HG02571 (cell line): ENCODE results near the gene RNF208.
A peak's percentile ranks its signal among the peaks of the same experiment; 100 is the strongest.
"Not testable (repeated sequence)": the region's sequence is repeated elsewhere in the genome, so short reads cannot be mapped to it uniquely, and the experiment has no call there.

Experiments
- ATAC-seq: cut with Tn5 transposase; IDR thresholded peaks from one replicate; pipeline ENCODE4 v1.9.1; 2021; ENCODE audit warnings: mild to moderate bottlenecking, moderate library complexity; ENCODE audit not compliant: unreplicated experiment

Gene RNF208

GRCh38 chr9:137240318-137240840 is 18.3 kb upstream of the RNF208 start:
- ATAC-seq = peak; percentile 15

- not testable (repeated sequence) for ATAC-seq
Observed at GRCh38 chr9:137239541-137240200, 17.6 kb upstream of the RNF208 start.

- ATAC-seq = no peak
Observed at GRCh38 chr9:137237759-137238726, 16.0 kb upstream of the RNF208 start.

GRCh38 chr9:137236936-137237421 is 14.9 kb upstream of the RNF208 start:
- ATAC-seq = no peak

GRCh38 chr9:137236238-137236935 is 14.3 kb upstream of the RNF208 start:
- no peak for ATAC-seq

GRCh38 chr9:137235424-137236237 is 13.6 kb upstream of the RNF208 start:
- no peak for ATAC-seq

GRCh38 chr9:137234758-137235423 is 12.9 kb upstream of the RNF208 start:
- ATAC-seq = no peak

- ATAC-seq = no peak
Observed at GRCh38 chr9:137234055-137234697, 12.1 kb upstream of the RNF208 start.

GRCh38 chr9:137233143-137233980 is 11.3 kb upstream of the RNF208 start:
- no peak for ATAC-seq

- ATAC-seq = no peak
Observed at GRCh38 chr9:137232510-137232909, 10.5 kb upstream of the RNF208 start.

GRCh38 chr9:137232101-137232500 is 10.1 kb upstream of the RNF208 start:
- ATAC-seq = no peak

GRCh38 chr9:137231372-137232039 is 9.5 kb upstream of the RNF208 start:
- ATAC-seq = no peak

- ATAC-seq = no peak
Observed at GRCh38 chr9:137230705-137231371, 8.8 kb upstream of the RNF208 start, which contains the start of gene SLC34A3. TSS of gene SLC34A3 (plus strand) at chr9:137230901. CDS start at chr9:137231703, 802 bp downstream.

GRCh38 chr9:137229903-137230704 is 8.1 kb upstream of the RNF208 start:
- ATAC-seq = no peak

GRCh38 chr9:137228968-137229896 is 7.2 kb upstream of the RNF208 start:
- no peak for ATAC-seq
